ENCODE data around the gene METTL22. TPM values are rescaled to one million over a fixed set of nuclear protein-coding genes. Genes with fewer than 3 reads are reported as not detected.

The METTL22 gene
- total RNA-seq, 4 donors from 2014 or later, result 20.2 to 70.3 (median 45.4) TPM

DNA sequence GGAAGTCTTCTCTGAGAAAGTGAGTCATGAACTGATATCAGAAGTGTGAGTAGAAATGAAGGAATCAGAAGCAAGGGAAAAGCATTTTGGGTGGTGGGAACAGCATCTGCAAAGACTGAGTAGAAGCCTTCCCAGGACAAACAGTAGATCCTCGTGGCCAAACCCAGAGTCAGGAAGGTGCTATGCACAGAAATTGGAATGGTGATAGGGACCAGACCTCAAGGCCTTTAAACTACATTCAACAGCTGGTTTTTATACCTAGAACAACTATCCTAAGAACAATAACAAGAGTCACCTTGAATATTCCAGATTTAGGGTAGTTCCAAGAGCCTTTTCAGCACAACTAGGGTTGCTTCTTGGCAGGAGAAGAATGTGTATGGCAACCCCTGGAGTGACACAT is 68.2 kb downstream of the METTL22 start:
- intact Hi-C loops (cut with DNase I; ENCODE audit: low total_unique reads), result no loop called here
- no peak for DNase-seq
- Histone ChIP-seq H3K27me3 (no peaks in the 10 kb centered on the region), H3K27ac (no peak overlapping the region), H3K4me3 (no peak overlapping the region), H3K4me1 (no peaks in the 10 kb centered on the region), H3K36me3 (no peaks in the 10 kb centered on the region), H3K9me3 (peaks cover 0 to 5% of the 10 kb centered on the region in 2 donors)
- TF ChIP-seq CTCF (IDR thresholded peaks at IDR 0.05), result no peak
- TF ChIP-seq POLR2A (IDR thresholded peaks at IDR 0.05), result no peak

- Histone ChIP-seq H3K36me3 (no peaks in the 10 kb centered on the region), H3K27ac (no peak overlapping the region), H3K9me3 (peaks cover 0 to 5% of the 10 kb centered on the region in 2 donors), H3K4me3 (no peak overlapping the region), H3K27me3 (no peaks in the 10 kb centered on the region), H3K4me1 (no peaks in the 10 kb centered on the region)
- intact Hi-C loops (cut with DNase I; ENCODE audit: low total_unique reads), result no loop called here
- TF ChIP-seq CTCF (IDR thresholded peaks at IDR 0.05) (no peak), POLR2A (IDR thresholded peaks at IDR 0.05) (no peak)
- DNase-seq, result no peak
These were observed 70.2 kb downstream of the METTL22 start for GRCh38 chr16:8691728-8692127.

DNA sequence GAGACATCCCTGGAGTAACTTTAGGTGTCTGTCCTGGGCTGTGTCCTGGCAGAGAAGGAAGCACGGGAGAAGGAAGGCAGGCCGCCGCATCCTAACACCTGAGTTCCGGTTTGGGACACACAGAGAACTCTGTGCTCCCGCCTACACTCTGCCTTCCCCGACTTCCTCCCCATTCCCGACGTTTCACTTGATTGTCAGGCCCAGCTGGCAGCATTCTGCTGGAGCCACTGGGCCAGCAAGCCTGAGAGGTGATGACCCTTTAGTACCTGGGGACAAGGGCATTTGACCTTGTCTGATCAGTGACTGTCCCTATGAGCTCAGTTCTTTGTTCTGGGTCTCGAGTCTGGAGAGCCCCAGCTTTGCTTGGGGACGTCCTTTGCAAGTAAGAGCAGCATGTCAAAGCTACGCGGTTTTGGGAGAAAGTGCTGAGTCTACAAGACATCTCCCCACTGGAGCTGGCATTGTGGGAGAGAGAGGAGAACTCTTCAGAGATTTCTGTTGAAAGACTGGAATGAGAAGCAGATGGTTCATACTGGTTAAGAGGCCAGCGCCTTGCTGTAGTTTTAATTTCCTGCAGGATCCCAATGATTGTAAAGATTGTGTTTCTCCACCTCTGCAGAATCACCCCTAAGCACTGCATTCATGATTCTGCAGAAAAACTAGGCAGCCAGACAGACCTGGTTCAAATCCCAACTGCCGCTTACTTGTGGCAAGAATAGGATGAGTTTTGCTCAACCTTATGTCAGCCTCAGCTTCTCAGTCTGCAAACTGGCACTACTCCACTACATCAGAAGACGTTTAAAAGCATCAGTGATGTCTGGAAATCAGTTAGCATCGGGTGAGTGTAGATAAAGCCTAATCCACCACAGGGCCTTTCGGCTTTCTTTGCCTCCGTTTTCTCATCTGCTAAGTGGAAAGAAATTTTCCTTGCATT is 73.6 kb downstream of the METTL22 start:
- no peaks in the 10 kb centered on the region for H3K4me1 ChIP-seq
- DNase-seq, result no peak
- no peaks in the 10 kb centered on the region for H3K36me3 ChIP-seq
- H3K27ac ChIP-seq, result no peak overlapping the region
- TF ChIP-seq CTCF (IDR thresholded peaks at IDR 0.05), result no peak
- no peak for TF ChIP-seq POLR2A (IDR thresholded peaks at IDR 0.05)
- H3K27me3 ChIP-seq, result no peaks in the 10 kb centered on the region
- intact Hi-C loops (cut with DNase I; ENCODE audit: low total_unique reads), result no loop called here
- no peak overlapping the region for H3K4me3 ChIP-seq
- no peaks in the 10 kb centered on the region for H3K9me3 ChIP-seq

- no peak overlapping the region for H3K4me3 ChIP-seq
- H3K27ac ChIP-seq, result no peak overlapping the region
- H3K36me3 ChIP-seq, result no peaks in the 10 kb centered on the region
- no peak for DNase-seq
- no peaks in the 10 kb centered on the region for H3K9me3 ChIP-seq
- H3K27me3 ChIP-seq, result no peaks in the 10 kb centered on the region
- intact Hi-C loops (cut with DNase I; ENCODE audit: low total_unique reads), result no loop called here
- H3K4me1 ChIP-seq, result no peaks in the 10 kb centered on the region
- TF ChIP-seq POLR2A (IDR thresholded peaks at IDR 0.05) (no peak), CTCF (IDR thresholded peaks at IDR 0.05) (no peak)
These were observed 75.4 kb downstream of the METTL22 start for GRCh38 chr16:8696880-8697279.

GRCh38 chr16:8697965-8698364 is 76.5 kb downstream of the METTL22 start:
- H3K36me3 ChIP-seq, result no peaks in the 10 kb centered on the region
- no peaks in the 10 kb centered on the region for H3K27me3 ChIP-seq
- intact Hi-C loops (cut with DNase I; ENCODE audit: low total_unique reads), result no loop called here
- H3K4me3 ChIP-seq, result no peak overlapping the region
- H3K4me1 ChIP-seq, result no peaks in the 10 kb centered on the region
- no peaks in the 10 kb centered on the region for H3K9me3 ChIP-seq
- no peak for TF ChIP-seq POLR2A (IDR thresholded peaks at IDR 0.05)
- TF ChIP-seq CTCF (IDR thresholded peaks at IDR 0.05), result no peak
- DNase-seq, result no peak
- no peak overlapping the region for H3K27ac ChIP-seq
